ENCODE measurements around the gene IFT43.
A peak's percentile ranks its signal among the peaks of the same experiment; 100 is the strongest.

Gene IFT43

GRCh38 chr14:76081642-76082041 lies 96.1 kb downstream of the IFT43 start:
- no peak for DNase-seq (ENCODE audit: low spot score)

DNA sequence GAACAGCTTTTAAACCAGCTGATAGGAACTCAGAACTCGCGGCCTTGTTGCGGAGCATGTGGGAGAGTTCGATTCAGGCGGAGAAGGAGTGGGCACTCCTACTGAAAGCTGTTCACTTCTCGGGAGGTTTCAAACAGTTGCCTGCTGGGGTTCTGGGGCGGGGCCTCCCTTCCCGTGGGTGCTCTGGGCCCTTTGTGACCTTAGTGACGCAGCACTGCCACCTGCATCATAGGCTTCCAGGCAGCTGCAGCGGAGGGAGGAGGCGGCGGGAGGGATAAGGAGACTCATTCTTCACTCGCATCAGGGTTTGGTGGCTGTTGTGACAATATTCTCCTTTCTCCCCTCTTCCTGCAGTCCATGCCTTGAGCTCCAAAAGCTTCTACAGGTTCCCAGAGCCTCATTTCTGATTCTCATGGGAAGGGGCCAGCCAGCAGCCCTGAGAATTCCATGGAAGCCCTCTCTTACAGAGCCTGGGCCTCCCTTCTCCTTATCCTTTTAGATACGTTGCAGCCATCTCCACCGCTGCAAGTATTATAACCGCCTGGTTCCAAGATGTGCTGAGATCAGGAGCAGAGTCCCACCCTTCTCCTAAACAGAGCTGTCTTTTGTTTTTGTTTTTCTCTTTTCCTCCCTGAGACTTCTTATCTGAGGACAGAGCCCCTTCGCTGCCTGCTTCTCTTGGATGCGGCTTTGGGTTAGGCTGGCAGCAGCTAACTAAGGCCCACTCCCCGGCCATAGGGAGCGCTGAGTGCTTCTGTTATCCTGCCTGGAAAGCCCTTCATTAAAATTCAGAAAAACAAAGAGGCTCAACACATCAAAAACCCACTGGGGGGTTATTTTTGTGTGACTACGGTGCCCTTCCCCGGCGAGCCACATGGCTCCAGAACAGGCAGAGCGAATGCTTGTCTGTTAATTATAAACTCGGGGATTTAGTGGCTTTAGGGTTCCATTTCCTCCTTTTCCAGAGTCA lies 98.5 kb downstream of the IFT43 start:
- no peak for DNase-seq (ENCODE audit: low spot score)

DNA sequence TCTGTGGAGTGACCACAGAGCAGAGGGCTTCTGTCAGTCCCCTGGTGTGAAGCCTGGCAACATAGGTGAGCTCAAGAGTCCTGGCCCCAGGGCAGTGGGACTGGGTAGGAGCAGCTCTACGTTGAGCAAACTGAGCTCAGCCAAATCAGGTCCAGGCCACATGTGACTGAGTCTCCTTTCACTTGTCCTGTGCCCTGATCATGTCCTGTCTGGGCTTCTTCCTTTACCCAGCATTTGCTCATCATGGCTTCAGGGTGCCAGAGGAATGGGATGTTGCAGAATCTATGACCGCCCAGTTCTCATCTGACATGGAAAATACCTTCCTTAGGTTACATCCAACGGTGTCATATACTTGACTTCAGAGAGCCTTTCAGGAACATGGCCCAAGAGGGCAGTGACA lies 99.8 kb downstream of the IFT43 start:
- no peak for DNase-seq (ENCODE audit: low spot score)

DNA sequence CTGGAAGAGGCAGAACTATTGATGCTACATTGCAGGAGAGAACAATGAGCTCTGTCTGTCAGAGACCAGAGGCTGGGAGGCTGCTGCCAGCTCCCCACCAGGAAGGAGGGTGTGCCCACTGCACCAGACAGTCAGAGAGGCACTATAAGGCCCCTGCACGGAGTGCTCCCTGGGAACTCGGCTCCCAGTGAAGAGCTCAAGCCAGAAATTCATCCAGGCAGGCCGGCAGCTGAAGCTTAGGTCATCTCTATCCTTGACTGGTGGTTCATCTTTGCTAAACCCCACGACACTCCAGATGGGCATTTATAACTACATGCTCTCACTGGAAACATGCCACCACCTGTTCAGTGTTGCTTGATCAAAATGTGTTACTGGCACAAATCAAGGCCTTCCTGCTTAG lies 101.1 kb downstream of the IFT43 start:
- no peak for DNase-seq (ENCODE audit: low spot score)

DNA sequence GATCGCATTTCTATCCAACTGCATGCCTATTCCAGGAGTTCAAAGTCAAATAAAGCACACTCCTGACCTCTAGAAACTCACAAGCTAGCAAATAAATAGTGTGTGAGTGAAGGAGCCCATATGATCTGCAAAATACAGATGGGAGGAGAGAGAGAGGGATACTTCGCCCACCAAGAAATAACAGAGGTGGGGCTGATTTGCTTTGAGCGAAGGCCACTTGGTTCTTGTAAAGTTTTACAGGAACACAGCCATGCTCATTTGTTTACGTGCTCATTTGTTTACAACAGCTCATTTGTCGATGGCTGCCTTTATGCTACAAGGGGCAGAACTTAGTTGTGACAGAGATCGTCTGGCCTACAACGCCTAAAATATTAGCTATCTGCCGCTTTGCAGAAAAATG lies 102.8 kb downstream of the IFT43 start:
- no peak for DNase-seq (ENCODE audit: low spot score)

DNA sequence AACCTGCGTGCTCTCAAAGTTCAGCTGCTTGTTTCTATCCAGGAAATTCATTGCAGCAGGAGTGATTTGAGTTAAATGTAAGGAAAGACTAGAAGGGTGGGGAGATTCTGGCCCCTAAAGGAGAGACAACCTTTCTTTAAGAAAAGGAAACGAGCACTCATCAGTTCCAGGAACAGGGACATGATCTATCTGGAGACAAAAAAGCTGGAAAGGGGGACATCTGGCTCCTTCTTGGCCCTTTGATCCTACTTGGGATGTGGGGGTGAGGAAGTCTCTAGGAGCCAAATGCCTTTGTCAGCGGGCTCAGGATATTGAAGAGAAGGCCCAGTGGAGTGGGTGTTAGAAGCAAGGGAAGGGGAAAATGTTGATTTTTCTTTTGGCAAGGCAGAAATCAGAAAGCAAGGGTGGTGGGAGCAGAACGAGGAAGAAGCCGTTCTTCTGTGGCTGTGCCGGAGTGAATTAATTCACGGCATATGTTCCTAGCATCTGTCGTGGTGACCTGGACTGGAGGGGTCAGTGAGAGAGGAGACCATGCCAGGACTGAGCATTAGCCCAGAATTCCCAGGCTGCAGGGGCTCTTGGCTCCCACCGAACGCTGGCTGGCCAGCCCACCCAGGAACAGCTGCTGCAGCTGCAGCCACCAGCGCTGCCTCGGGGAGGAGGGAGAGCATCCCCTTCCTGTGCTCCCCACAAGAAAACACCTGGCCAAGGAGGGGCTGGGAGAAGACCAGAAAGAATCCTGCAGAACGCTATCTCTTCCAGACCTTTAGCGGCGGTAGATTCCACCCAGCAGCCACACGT lies 103.4 kb downstream of the IFT43 start:
- DNase-seq (ENCODE audit: low spot score): no peak

DNA sequence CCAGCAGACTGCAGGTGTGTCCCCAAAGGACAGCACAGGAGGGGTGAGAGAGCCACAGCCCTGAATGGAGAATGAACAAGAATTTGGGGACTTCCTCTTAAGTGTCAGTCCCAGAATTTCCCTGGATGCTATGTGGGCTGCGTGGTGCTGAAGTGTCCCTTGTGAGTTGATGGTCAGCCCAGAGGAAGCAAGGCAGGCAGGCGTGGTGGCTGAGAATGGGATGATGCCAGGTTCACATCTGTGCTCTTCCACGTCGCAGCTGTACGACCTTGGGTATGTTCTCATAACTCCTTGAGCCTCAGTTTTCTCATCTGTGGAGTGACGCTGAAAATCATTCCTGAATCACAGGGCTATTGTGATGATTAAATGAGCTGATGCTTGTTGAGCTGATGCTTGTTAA lies 104.0 kb downstream of the IFT43 start:
- no peak for DNase-seq (ENCODE audit: low spot score)

DNA sequence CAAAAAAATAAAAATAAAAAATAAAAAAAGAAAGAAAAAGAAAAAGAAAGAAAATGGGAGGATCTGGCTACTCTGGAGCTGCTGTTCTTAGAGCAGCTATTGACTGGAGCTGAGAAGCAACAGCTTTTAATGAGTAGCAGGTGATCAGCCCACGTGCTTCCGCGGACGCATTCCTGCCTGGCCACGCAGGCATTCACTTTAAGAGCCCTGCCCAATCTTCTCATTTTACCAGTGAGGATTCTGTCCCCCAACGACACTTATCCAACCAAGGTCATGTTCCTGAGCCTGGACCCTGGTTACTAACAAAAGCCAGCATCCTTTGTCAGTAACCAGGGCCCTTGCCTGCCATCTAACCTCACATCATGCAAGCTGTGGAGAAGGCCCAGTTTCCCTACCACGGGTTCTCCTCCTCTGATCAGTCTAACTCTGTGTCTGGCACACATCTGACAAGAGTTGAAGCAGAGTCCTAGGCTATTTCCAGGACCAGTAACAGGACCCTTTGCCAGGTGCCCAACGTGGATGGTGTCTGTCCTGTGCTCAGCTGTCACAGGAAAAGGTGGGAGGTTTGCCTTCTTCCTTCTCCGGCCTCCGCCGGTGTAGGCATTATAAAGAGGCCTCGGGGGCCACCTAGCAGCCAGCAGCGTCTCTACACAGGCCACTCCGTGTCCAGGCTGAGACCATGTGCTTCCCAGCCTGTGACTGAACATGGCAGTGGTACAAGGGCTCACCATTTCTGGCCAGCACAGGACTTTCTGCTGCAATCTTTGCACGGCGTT lies 105.2 kb downstream of the IFT43 start:
- DNase-seq (ENCODE audit: low spot score): peak; percentile 57

- DNase-seq (ENCODE audit: low spot score): no peak
These were observed 107.5 kb downstream of the IFT43 start for GRCh38 chr14:76093077-76093476.

GRCh38 chr14:76096257-76096656 lies 110.7 kb downstream of the IFT43 start:
- DNase-seq (ENCODE audit: low spot score): no peak

GRCh38 chr14:76097547-76097946 lies 112.0 kb downstream of the IFT43 start:
- DNase-seq (ENCODE audit: low spot score): no peak

- DNase-seq (ENCODE audit: low spot score): no peak
These were observed 112.5 kb downstream of the IFT43 start for GRCh38 chr14:76098047-76098446.

GRCh38 chr14:76098916-76099675 lies 113.5 kb downstream of the IFT43 start:
- DNase-seq (ENCODE audit: low spot score): no peak

GRCh38 chr14:76100236-76100635 lies 114.7 kb downstream of the IFT43 start:
- no peak for DNase-seq (ENCODE audit: low spot score)

GRCh38 chr14:76101391-76102379 lies 116.1 kb downstream of the IFT43 start:
- no peak for DNase-seq (ENCODE audit: low spot score)

GRCh38 chr14:76104802-76105355 lies 119.3 kb downstream of the IFT43 start:
- DNase-seq (ENCODE audit: low spot score): no peak

DNA sequence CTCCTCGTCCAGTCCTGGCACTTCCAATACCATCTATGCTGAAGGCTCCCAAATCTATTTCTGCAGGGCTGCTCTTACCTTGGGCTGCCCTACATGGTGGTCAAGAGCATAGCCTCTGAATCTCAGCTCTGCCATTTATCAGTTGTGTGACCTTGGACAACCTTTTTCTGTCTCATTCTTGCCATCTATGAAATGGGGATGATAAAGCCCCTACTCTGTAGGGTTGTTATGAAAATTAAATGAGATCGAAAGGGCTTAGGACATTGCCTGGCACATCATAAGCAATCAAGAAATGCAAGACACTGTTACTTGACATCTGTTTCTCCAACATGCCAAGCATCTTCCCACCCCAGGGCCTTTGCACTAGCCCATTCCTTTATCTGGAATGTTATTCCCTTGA lies 120.6 kb downstream of the IFT43 start:
- DNase-seq (ENCODE audit: low spot score): no peak

- DNase-seq (ENCODE audit: low spot score): peak; percentile 34
These were observed 123.7 kb downstream of the IFT43 start for GRCh38 chr14:76109087-76109880.
